H7 (cell line): Measurements from ENCODE around the gene KLHL6. TPM values are rescaled to one million over a fixed set of nuclear protein-coding genes. Genes with fewer than 3 reads are reported as not detected.

Experiments used
- DNase-seq: peaks from one replicate; pipeline ENCODE4 v3.0.0; 2012
- H3K27me3 ChIP-seq: 2 replicates; pipeline ENCODE4 v1.6.0; 2011; ENCODE audit warnings: mild to moderate bottlenecking, low read length; ENCODE audit not compliant: control insufficient read depth, insufficient read depth
- H3K36me3 ChIP-seq: replicated peaks from 2 replicates; pipeline ENCODE4 v1.5.1; 2011; ENCODE audit warnings: low read length; ENCODE audit not compliant: control insufficient read depth, insufficient read depth
- H3K4me3 ChIP-seq: 2 replicates; pipeline ENCODE4 v1.5.1; 2011; ENCODE audit warnings: low read depth, mild to moderate bottlenecking, control low read depth, low read length, moderate library complexity; ENCODE audit not compliant: insufficient read depth
- total RNA-seq: library from RNA; depleted of rRNA; stranded (reverse); fragments of >200 nt; shearing (Covaris generic); gene quantifications from 2 replicates; pipeline ENCODE4 v1.2.3, GENCODE V29; 2014; rRNA removed

KLHL6 gene, protein sequence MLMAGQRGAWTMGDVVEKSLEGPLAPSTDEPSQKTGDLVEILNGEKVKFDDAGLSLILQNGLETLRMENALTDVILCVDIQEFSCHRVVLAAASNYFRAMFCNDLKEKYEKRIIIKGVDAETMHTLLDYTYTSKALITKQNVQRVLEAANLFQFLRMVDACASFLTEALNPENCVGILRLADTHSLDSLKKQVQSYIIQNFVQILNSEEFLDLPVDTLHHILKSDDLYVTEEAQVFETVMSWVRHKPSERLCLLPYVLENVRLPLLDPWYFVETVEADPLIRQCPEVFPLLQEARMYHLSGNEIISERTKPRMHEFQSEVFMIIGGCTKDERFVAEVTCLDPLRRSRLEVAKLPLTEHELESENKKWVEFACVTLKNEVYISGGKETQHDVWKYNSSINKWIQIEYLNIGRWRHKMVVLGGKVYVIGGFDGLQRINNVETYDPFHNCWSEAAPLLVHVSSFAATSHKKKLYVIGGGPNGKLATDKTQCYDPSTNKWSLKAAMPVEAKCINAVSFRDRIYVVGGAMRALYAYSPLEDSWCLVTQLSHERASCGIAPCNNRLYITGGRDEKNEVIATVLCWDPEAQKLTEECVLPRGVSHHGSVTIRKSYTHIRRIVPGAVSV
- total RNA-seq: 0.33 and 0.69 TPM in 2 replicates

GRCh38 chr3:183555541-183556081 is at the start of gene KLHL6:
TSS of gene KLHL6 (minus strand) at chr3:183555706. CDS start at chr3:183555653, 53 bp downstream.
- H3K4me3 ChIP-seq: no peak within 1 kb of the TSS
- no peaks in the 10 kb centered on the region for H3K27me3 ChIP-seq
- H3K36me3 ChIP-seq: no peaks in the 10 kb centered on the region
- no peak for DNase-seq

DNA sequence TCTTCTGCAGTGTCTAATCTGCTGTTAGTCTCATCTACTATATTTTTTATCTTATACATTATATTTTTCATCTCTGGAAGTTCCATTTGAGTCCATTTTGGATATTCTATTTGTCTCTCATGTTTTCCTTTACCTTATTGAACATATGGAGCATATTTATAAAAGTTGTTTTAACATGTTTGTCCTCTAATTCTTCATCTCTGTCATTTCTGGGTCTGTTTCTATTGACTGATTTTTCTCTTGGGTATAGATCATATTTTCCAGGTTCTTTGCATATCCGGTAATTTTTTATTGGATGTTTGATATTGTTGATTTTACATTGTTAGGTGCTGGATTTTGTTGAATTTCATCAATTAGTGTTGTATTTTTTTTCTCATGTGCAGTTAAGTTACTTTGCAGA is 42.5 kb upstream of the KLHL6 start:
- DNase-seq: no peak
- Histone ChIP-seq H3K36me3 (no peaks in the 10 kb centered on the region), H3K27me3 (no peaks in the 10 kb centered on the region), H3K4me3 (no peak overlapping the region)

- DNase-seq: no peak
- no peaks in the 10 kb centered on the region for H3K36me3 ChIP-seq
- H3K27me3 ChIP-seq: no peaks in the 10 kb centered on the region
- H3K4me3 ChIP-seq: no peak overlapping the region
Measured at GRCh38 chr3:183594636-183595035, 39.1 kb upstream of the KLHL6 start.

GRCh38 chr3:183592821-183593220 is 37.3 kb upstream of the KLHL6 start:
- DNase-seq: no peak
- H3K36me3 ChIP-seq: no peaks in the 10 kb centered on the region
- no peak overlapping the region for H3K4me3 ChIP-seq
- no peaks in the 10 kb centered on the region for H3K27me3 ChIP-seq

- H3K27me3 ChIP-seq: no peaks in the 10 kb centered on the region
- peak; percentile 67 for DNase-seq
- no peaks in the 10 kb centered on the region for H3K36me3 ChIP-seq
- no peak overlapping the region for H3K4me3 ChIP-seq
Measured at GRCh38 chr3:183591881-183592521, 36.5 kb upstream of the KLHL6 start.

DNA sequence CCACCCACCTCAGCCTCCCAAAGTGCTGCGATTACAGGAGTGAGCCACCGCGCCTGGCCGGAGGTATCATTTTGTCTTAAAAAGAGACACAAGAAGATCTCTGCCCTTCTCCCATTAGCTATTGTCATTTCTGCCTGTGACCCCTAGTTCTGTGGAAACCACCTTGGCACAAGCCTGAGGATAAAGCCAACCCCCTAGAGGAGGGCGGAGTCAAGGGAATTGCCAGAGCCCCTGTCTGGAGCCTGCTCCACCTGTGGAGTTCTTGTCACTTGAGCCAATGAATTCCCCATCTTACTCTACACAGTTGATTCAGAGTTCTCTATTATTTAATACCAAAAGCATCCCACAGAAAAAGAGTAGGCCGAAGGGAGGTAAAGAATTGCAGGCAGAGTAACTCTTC is 34.9 kb upstream of the KLHL6 start:
- Histone ChIP-seq H3K36me3 (no peaks in the 10 kb centered on the region), H3K27me3 (no peaks in the 10 kb centered on the region), H3K4me3 (no peak overlapping the region)
- peak; percentile 35 for DNase-seq

DNA sequence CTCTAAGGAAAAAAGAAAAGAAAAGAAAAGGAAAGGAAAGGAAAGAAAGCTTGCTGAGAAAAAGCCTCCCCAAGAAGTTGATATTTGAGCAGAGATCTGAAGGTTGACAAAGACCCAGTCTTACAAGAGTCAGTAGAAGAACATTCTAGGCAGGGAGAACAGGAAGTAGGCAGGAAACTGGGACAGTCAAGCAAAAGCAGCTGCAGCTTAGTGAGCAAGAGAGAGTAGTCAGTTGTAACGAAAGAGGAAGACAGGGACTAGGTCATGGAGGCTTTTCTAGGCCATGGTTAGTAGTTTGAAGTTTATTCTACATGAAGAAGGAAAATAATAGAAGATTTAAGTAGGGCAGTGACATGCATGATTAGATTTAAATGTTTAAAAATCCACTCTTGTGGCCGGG is 31.8 kb upstream of the KLHL6 start:
- H3K36me3 ChIP-seq: no peaks in the 10 kb centered on the region
- DNase-seq: no peak
- no peak overlapping the region for H3K4me3 ChIP-seq
- no peaks in the 10 kb centered on the region for H3K27me3 ChIP-seq

- no peaks in the 10 kb centered on the region for H3K36me3 ChIP-seq
- DNase-seq: no peak
- no peak overlapping the region for H3K4me3 ChIP-seq
- no peaks in the 10 kb centered on the region for H3K27me3 ChIP-seq
Measured at GRCh38 chr3:183586477-183586876, 31.0 kb upstream of the KLHL6 start.

DNA sequence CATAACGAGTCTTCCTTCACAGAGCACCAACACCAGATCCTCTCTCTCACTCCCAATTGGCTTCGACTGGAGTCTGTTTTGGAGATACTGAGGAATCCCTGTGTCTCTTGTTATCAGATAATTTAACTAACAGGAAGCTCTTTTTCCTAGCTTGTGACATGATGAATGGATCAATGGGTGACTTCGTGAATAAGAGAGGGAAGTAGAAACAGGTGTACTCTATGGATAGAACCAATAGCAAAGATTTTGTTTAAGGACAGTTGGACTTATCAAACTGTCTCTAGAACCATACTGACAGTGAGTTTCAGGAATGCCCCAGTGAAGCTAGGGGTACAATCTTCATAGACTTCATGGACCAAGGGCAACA is 29.4 kb upstream of the KLHL6 start:
- H3K4me3 ChIP-seq: no peak overlapping the region
- no peak for DNase-seq
- H3K36me3 ChIP-seq: no peaks in the 10 kb centered on the region
- no peaks in the 10 kb centered on the region for H3K27me3 ChIP-seq

DNA sequence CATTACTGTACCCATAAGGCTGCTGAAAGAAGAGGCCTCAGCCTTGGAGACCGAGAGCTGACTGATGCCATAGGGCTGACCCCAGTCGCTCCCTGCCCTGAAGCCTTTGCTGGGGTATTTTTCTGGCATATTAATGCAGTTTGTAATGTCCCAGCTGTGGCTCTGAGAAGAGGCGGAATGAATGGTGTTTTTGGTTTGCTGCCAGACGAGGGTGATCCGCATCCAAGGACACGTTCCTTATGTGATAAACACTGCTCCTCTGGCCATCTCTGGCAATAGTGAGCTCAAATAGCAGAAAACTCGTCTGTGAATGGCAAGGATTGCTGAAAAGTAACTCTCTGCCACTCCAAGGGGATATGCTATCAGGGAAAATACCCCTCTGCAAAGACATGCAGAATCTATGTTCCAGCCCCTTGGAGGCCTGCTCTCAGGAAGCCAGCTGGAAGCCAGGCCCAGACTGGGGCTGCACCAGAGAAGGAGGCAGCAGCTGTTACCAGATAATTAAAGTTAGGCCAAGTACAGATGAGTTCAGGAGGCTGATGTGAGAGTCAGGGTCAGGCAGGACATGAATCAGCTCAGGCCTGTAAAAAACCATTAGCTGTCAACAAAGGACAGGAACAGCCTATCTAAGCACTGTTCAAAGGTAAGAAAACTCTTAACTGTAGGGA is 28.9 kb upstream of the KLHL6 start:
- no peak for DNase-seq
- Histone ChIP-seq H3K36me3 (no peaks in the 10 kb centered on the region), H3K4me3 (no peak overlapping the region), H3K27me3 (no peaks in the 10 kb centered on the region)

DNA sequence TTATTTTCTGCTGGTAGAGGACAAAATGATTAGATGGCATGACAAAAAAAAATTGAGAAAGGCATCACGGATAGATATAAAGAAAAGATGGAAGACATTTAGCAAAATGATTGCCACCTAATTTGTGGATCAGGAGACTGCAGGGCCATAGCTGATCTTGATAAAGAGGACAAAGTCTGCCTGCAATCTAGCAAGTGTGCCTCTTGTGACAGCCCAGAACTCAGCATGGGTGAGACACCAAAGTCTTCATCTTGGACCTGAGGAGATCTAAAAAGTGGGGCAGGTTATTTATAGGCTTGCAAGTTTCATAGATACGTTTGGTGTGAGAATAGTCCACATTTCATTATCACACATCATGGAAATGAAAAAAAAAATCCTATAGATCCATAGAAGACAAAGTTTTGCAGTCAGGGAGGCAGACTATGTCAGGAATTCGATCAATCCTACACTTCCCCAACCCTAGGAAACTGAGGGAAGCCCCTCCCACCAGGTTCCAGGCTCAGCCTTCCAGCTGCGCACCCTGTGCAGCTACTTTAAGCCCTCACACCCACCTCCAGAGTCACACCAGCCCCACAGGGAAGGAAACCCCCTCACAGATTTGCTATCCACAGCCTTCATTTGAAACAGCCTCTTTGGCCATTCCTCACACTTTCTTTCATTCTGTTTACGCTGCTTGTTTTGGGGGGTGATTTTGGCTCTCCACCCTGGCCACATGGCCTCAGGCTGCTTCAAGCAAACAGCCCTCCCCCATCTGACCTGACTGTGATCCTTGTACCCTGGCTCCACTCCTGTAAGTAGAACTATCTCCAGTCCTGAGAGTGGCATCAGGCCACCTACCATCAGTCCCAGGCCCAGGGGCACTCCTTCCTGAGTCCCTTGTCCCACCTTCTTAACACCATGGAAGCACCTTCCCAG is 28.1 kb upstream of the KLHL6 start:
- H3K36me3 ChIP-seq: no peaks in the 10 kb centered on the region
- H3K27me3 ChIP-seq: no peaks in the 10 kb centered on the region
- no peak overlapping the region for H3K4me3 ChIP-seq
- no peak for DNase-seq

GRCh38 chr3:183582161-183582560 is 26.7 kb upstream of the KLHL6 start:
- DNase-seq: no peak
- Histone ChIP-seq H3K36me3 (no peaks in the 10 kb centered on the region), H3K4me3 (no peak overlapping the region), H3K27me3 (no peaks in the 10 kb centered on the region)

DNA sequence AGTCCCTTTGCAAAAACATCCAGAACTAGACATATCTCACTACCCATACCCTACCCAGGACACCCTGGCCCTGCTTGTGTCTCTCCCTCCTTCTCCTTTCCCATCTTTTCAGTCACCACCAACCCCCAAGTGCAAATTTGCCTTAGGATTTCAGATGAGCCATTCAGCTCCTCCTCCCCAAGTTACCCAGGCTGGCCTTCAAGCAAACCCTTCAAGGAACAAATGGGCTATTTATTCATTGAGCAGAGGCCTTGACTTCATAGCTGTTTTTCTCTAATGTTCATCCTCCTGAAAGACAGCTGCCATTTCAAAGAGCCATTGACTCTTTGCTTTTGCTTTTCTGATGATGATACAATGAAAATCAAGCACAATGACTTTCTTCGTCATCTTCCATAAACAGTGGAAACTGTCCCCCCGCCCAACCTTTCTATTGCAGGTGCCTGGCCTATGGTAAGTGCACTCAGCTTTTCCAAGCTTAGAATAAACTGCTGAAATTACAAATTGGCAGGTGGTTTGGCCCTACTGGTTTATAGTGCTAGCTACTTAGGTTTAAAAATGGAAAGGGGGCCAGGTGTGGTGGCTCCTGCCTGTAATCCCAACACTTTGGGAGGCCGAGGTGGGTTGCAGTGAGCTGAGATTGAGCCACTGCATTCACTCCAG is 26.1 kb upstream of the KLHL6 start:
- Histone ChIP-seq H3K4me3 (no peak overlapping the region), H3K27me3 (no peaks in the 10 kb centered on the region), H3K36me3 (no peaks in the 10 kb centered on the region)
- DNase-seq: no peak
